ENCODE measurements around the gene PFAS. TPM values are rescaled to one million over a fixed set of nuclear protein-coding genes. Genes with fewer than 3 reads are reported as not detected.

PFAS gene, protein sequence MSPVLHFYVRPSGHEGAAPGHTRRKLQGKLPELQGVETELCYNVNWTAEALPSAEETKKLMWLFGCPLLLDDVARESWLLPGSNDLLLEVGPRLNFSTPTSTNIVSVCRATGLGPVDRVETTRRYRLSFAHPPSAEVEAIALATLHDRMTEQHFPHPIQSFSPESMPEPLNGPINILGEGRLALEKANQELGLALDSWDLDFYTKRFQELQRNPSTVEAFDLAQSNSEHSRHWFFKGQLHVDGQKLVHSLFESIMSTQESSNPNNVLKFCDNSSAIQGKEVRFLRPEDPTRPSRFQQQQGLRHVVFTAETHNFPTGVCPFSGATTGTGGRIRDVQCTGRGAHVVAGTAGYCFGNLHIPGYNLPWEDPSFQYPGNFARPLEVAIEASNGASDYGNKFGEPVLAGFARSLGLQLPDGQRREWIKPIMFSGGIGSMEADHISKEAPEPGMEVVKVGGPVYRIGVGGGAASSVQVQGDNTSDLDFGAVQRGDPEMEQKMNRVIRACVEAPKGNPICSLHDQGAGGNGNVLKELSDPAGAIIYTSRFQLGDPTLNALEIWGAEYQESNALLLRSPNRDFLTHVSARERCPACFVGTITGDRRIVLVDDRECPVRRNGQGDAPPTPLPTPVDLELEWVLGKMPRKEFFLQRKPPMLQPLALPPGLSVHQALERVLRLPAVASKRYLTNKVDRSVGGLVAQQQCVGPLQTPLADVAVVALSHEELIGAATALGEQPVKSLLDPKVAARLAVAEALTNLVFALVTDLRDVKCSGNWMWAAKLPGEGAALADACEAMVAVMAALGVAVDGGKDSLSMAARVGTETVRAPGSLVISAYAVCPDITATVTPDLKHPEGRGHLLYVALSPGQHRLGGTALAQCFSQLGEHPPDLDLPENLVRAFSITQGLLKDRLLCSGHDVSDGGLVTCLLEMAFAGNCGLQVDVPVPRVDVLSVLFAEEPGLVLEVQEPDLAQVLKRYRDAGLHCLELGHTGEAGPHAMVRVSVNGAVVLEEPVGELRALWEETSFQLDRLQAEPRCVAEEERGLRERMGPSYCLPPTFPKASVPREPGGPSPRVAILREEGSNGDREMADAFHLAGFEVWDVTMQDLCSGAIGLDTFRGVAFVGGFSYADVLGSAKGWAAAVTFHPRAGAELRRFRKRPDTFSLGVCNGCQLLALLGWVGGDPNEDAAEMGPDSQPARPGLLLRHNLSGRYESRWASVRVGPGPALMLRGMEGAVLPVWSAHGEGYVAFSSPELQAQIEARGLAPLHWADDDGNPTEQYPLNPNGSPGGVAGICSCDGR (N-terminal part only)
- total RNA-seq: 26.0 and 33.6 TPM in 2 replicates

DNA sequence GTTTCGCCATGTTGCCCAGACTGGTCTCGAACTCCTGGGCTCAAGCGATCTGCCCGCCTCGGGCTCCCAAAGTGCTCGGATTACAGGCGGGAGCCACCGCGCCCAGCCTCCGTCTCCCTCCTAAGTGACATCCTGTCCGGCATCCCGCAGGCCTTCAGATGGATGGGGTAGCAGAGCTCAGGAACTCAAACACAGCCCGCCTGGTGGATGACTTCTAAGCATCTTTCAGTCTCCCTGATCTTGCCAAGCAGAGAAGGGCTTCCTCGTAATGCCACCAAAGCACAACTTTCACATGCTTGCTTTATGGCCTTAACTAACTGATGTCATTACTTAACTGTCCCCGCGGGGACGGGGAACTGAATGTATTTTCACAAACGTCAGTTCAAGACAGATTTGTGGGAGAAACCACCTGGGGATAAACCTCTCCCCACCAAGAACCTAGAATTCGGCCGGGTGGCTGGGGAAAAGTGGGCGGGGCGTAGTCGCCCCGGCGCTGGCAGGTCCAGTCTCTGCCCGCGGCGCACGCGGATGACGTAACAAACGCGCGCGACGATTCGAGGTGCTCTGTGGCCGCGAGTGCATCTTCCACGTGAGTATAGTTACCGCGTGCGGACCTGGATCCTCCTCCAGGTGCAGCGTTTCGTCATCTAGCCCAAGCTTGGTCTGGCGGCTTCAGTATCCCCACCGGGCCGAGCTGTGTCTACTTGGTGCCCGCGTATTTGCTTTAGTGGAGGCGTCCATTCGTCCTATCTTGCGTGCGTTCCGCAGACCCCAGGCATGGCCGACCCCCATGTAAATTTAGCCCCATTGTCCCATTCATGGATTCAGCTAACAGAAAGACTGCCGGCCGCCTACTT is at the start of gene PFAS:
Gene PFAS (plus strand): TSS at position 539 of the 857 bp plus-strand sequence. CDS start 4,649 bp downstream, outside the sequence.

DNA sequence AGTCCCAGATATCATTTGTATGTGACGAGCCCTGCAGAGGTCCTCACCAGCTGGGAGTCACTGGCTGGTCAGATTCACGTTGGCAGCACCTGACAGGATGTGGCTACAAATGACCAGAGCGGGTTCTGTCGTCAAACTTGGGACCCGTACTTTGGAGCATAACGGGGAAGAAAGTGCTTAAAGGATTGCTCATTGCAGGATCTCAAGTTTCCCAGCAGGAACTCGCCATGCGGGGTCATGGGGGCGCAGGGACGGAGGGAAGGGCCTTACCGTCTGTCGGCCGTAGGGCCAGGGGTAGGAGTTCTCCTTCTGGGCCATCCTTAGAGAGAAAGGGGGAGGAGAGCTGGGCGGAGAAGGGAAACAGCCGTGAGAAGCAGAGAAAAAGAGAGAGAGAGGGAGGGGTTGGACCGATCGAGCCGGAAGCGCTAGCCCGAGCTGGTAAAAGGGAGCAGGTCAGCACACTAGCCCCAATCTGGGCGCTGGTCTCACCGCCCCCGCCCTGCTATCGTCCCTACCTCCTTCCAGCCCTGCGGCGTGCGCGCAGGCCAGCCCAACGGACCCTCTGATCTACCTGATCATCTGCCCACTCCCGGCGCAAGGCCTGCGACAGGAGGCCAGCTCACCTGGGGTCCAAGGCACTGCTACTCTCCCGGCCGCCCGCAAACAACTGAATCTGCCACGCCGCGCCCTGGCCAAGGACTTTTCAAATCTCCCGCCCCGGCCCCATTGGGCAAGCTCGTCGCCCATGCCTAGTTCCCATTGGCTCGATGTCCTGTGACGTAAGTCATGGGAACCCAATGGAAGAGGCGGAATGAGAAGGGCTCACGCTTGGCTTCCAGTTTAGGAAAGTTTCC is 39.0 kb upstream of the PFAS start, which contains the start of gene AURKB:
Gene AURKB (minus strand): TSS at position 669 of the 854 bp plus-strand sequence. CDS start 351 bp downstream, at position 318.

DNA sequence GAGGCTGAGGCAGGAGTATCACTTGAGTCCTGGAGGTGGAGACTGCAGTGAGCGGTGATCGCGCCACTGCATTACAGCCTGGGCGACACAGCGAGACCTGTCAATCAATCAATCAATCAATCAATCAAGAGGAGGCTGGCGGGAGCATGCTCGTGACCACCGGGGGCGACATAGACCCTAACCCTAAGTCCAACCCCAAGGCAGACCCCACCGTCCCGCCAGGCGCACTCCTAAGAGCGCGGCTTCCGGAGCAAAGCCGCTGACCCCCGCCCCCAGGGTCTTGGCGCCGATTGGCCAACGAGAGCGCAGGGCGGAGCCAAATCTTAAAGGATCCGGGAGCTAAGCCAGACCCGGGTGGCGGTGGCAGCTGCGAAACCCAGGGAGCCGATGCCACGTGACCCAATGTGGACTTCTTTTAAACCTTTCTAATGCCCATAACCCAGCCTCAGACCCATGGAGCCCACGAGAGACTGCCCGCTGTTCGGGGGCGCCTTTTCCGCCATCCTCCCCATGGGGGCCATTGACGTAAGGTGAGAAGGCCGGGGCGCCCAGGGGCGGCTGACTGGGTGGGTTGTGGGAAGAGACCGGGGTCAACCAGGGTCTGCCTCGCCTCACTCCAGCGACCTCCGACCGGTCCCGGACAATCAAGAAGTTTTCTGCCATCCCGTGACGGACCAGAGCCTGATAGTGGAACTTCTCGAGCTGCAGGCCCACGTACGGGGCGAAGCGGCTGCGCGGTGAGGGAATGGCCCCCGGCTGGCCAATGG is 39.4 kb downstream of the PFAS start, which contains the start of gene RANGRF:
Gene RANGRF (plus strand): TSS at position 335 of the 767 bp plus-strand sequence. CDS start 119 bp downstream, at position 454.

Other genes with a start within 250 kb of the PFAS start
- gene GUCY2D, start 246.7 kb upstream of the PFAS start, total RNA-seq: not detected in 2 replicates
- gene ALOX15B, start 210.2 kb upstream of the PFAS start, total RNA-seq: 0.19 TPM in 1 of 2 replicates, not detected in the other
- gene ALOX12B, start 161.6 kb upstream of the PFAS start, total RNA-seq: not detected in 2 replicates
- not detected in 2 replicates for gene ALOXE3, start 130.8 kb upstream of the PFAS start, total RNA-seq
- gene HES7, start 125.2 kb upstream of the PFAS start, total RNA-seq: 0.09 TPM in 2 replicates
- 5.0 and 14.2 TPM in 2 replicates for gene PER1, start 96.9 kb upstream of the PFAS start, total RNA-seq
- 3.0 and 5.7 TPM in 2 replicates for gene VAMP2, start 86.3 kb upstream of the PFAS start, total RNA-seq
- 11.6 and 26.7 TPM in 2 replicates for gene TMEM107, start 72.9 kb upstream of the PFAS start, total RNA-seq
- gene BORCS6, start 59.1 kb upstream of the PFAS start, total RNA-seq: 8.1 and 8.6 TPM in 2 replicates
- 16.0 and 35.2 TPM in 2 replicates for gene AURKB, start 38.7 kb upstream of the PFAS start, total RNA-seq
- gene CTC1, start 1.2 kb upstream of the PFAS start, total RNA-seq: 4.5 and 7.3 TPM in 2 replicates
- 9.8 and 13.9 TPM in 2 replicates for gene RANGRF, start 39.4 kb downstream of the PFAS start, total RNA-seq
- gene SLC25A35, start 46.1 kb downstream of the PFAS start, total RNA-seq: 0.45 and 0.47 TPM in 2 replicates
- 14.8 and 16.3 TPM in 2 replicates for gene ARHGEF15, start 61.0 kb downstream of the PFAS start, total RNA-seq
- not detected in 2 replicates for gene ODF4, start 90.6 kb downstream of the PFAS start, total RNA-seq
- gene RPL26, start 133.9 kb downstream of the PFAS start, total RNA-seq: 4,291 and 4,698 TPM in 2 replicates
- gene RNF222, start 148.5 kb downstream of the PFAS start, total RNA-seq: not detected in 2 replicates
- 30.4 and 44.7 TPM in 2 replicates for gene NDEL1, start 186.6 kb downstream of the PFAS start, total RNA-seq